Activated CD8-positive, alpha-beta T cell treated with anti-CD3 and anti-CD28 coated beads, Interleukin-2, amount 10 ng/mL, durations not matched to agents 7 days and 5 days (primary cell): ENCODE measurements around the gene RAMACL. TPM values are rescaled to one million over a fixed set of nuclear protein-coding genes. Genes with fewer than 3 reads are reported as not detected.
A peak's percentile ranks its signal among the peaks of the same experiment; 100 is the strongest.
"Not testable (repeated sequence)": the region's sequence is repeated elsewhere in the genome, so short reads cannot be mapped to it uniquely, and the experiment has no call there.

Source experiments
- ATAC-seq: fragments of 150-1000 bp; cut with Tn5 transposase; one replicate; pipeline ENCODE4 v1.10.0; 2021; ENCODE audit warnings: moderate library complexity
- CTCF ChIA-PET: fragments of 350-600 bp; sonication (Branson Sonifier 250); formaldehyde crosslinking; loops from one replicate; lab custom pipeline; 2021; ENCODE audit warnings: antibody characterized with exemption; lab: Charles Lee
- POLR2A ChIA-PET: fragments of 350-600 bp; sonication (Branson Sonifier 250); formaldehyde crosslinking; loops from one replicate; lab custom pipeline; 2021; ENCODE audit warnings: antibody characterized with exemption; lab: Charles Lee
- DNase-seq: peaks from one replicate; pipeline ENCODE4 v3.0.0-alpha.2; 2020
- H3K27ac Mint-ChIP-seq: one replicate; pipeline ENCODE4 v1.8.0; 2021; ENCODE audit warnings: mild to moderate bottlenecking, mixed read lengths
- H3K27me3 Mint-ChIP-seq: one replicate; pipeline ENCODE4 v1.8.0; 2021; ENCODE audit warnings: low read depth, mixed read lengths
- H3K36me3 Mint-ChIP-seq: one replicate; pipeline ENCODE4 v1.8.0; 2021; ENCODE audit warnings: low read depth, mixed read lengths
- H3K4me1 Mint-ChIP-seq: one replicate; pipeline ENCODE4 v1.8.0; 2021; ENCODE audit warnings: low read depth, mixed read lengths
- H3K4me3 Mint-ChIP-seq: one replicate; pipeline ENCODE4 v1.8.0; 2021; ENCODE audit warnings: mild to moderate bottlenecking, mixed read lengths
- H3K9me3 Mint-ChIP-seq: one replicate; pipeline ENCODE4 v1.8.0; 2022; ENCODE audit warnings: mixed read lengths; ENCODE audit not compliant: insufficient read depth
- total RNA-seq, 2 experiments: library from RNA; stranded (reverse); gene quantifications; one replicate each; pipeline ENCODE4 v1.2.3, GENCODE V29; 2021

RAMACL gene
- total RNA-seq, 2 experiments from 2014 or later, result 0.16 to 0.29 TPM

GRCh38 chr6:166541876-166542579, 44.5 kb downstream of the RAMACL start:
- H3K27ac Mint-ChIP-seq, result peak overlapping the region; percentile 65
- no peaks in the 10 kb centered on the region for H3K9me3 Mint-ChIP-seq
- ATAC-seq (peak; percentile 35), DNase-seq (no peak)
- H3K4me3 Mint-ChIP-seq, result peak overlapping the region; percentile 42
- H3K36me3 Mint-ChIP-seq, result no peaks in the 10 kb centered on the region
- peaks cover 30% of the 10 kb centered on the region for H3K4me1 Mint-ChIP-seq
- H3K27me3 Mint-ChIP-seq, result no peaks in the 10 kb centered on the region
- ChIA-PET CTCF (no interaction called here), POLR2A (no interaction called here)

- ChIA-PET CTCF (no interaction called here), POLR2A (no interaction called here)
- H3K9me3 Mint-ChIP-seq, result no peaks in the 10 kb centered on the region
- peak overlapping the region; percentile 65 for H3K27ac Mint-ChIP-seq
- H3K4me3 Mint-ChIP-seq, result peak overlapping the region; percentile 42
- no peak for ATAC-seq
- no peaks in the 10 kb centered on the region for H3K27me3 Mint-ChIP-seq
- DNase-seq, result no peak
- H3K36me3 Mint-ChIP-seq, result no peaks in the 10 kb centered on the region
- H3K4me1 Mint-ChIP-seq, result peaks cover 30% of the 10 kb centered on the region
These were observed 45.1 kb downstream of the RAMACL start for GRCh38 chr6:166541366-166541765.

GRCh38 chr6:166540631-166541331, 45.7 kb downstream of the RAMACL start:
- POLR2A ChIA-PET, result no interaction called here
- Mint-ChIP-seq H3K36me3 (no peaks in the 10 kb centered on the region), H3K9me3 (no peaks in the 10 kb centered on the region), H3K27ac (peak overlapping the region; percentile 60), H3K27me3 (no peaks in the 10 kb centered on the region), H3K4me3 (peak overlapping the region; percentile 42), H3K4me1 (peaks cover 30% of the 10 kb centered on the region)
- DNase-seq (peak; percentile 54), ATAC-seq (peak; percentile 79)
- CTCF ChIA-PET, result no interaction called here

GRCh38 chr6:166539543-166539942, 46.9 kb downstream of the RAMACL start:
- POLR2A ChIA-PET, result no interaction called here

GRCh38 chr6:166539011-166539385, 47.5 kb downstream of the RAMACL start:
- DNase-seq, H3K4me3 Mint-ChIP-seq, POLR2A ChIA-PET, CTCF ChIA-PET, ATAC-seq, H3K27me3 Mint-ChIP-seq, H3K27ac Mint-ChIP-seq, H3K36me3 Mint-ChIP-seq, H3K9me3 Mint-ChIP-seq: not testable (repeated sequence)
- H3K4me1 Mint-ChIP-seq, result peaks cover 30% of the 10 kb centered on the region

More at GRCh38 chr6:166539543-166539942, 46.9 kb downstream of the RAMACL start:
- Mint-ChIP-seq H3K4me3 (no peak overlapping the region), H3K27me3 (no peaks in the 10 kb centered on the region), H3K36me3 (no peaks in the 10 kb centered on the region), H3K4me1 (peaks cover 30% of the 10 kb centered on the region), H3K9me3 (no peaks in the 10 kb centered on the region), H3K27ac (no peak overlapping the region)
- DNase-seq (no peak), ATAC-seq (no peak)
- CTCF ChIA-PET, result no interaction called here

- DNase-seq (no peak), ATAC-seq (no peak)
- no peak overlapping the region for H3K27ac Mint-ChIP-seq
- no peaks in the 10 kb centered on the region for H3K36me3 Mint-ChIP-seq
- H3K9me3 Mint-ChIP-seq, result no peaks in the 10 kb centered on the region
- ChIA-PET CTCF (no interaction called here), POLR2A (no interaction called here)
- H3K4me3 Mint-ChIP-seq, result no peak overlapping the region
- peaks cover 30% of the 10 kb centered on the region for H3K4me1 Mint-ChIP-seq
- no peaks in the 10 kb centered on the region for H3K27me3 Mint-ChIP-seq
These were observed 48.0 kb downstream of the RAMACL start for GRCh38 chr6:166538297-166539010.

GRCh38 chr6:166534658-166535406, 51.6 kb downstream of the RAMACL start:
- no peak for ATAC-seq
- Mint-ChIP-seq H3K27me3 (no peaks in the 10 kb centered on the region), H3K27ac (no peak overlapping the region), H3K9me3 (no peaks in the 10 kb centered on the region), H3K36me3 (no peaks in the 10 kb centered on the region), H3K4me1 (peaks cover 11% of the 10 kb centered on the region), H3K4me3 (no peak overlapping the region)
- POLR2A ChIA-PET, result no interaction called here
- CTCF ChIA-PET, result no interaction called here
- no peak for DNase-seq

- Mint-ChIP-seq H3K27ac (no peak overlapping the region), H3K27me3 (no peaks in the 10 kb centered on the region), H3K9me3 (no peaks in the 10 kb centered on the region), H3K36me3 (no peaks in the 10 kb centered on the region), H3K4me1 (no peaks in the 10 kb centered on the region), H3K4me3 (no peak overlapping the region)
- no peak for ATAC-seq
- CTCF ChIA-PET, result no interaction called here
- POLR2A ChIA-PET, result no interaction called here
- no peak for DNase-seq
These were observed 53.2 kb downstream of the RAMACL start for GRCh38 chr6:166533205-166533824.

Other genes with a start within 250 kb of the RAMACL start
- 10 to 100 TPM; 27.7 to 30.5 TPM for gene SFT2D1, start 244.1 kb downstream of the RAMACL start, total RNA-seq
- gene MPC1, start 203.7 kb downstream of the RAMACL start, total RNA-seq, result 10 to 100 TPM; 32.8 to 36.7 TPM
- 1 to 10 TPM; 1.6 to 1.9 TPM for gene RPS6KA2, start 40.6 kb upstream of the RAMACL start, total RNA-seq